Activated CD8-positive, alpha-beta T cell treated with anti-CD3 and anti-CD28 coated beads for 36 hours (primary cell): ENCODE results near the gene CDK11B. TPM values are rescaled to one million over a fixed set of nuclear protein-coding genes. Genes with fewer than 3 reads are reported as not detected.
A peak's percentile ranks its signal among the peaks of the same experiment; 100 is the strongest.

Experiments
- ATAC-seq: fragments of 200-7000 bp; cut with Tn5 transposase; one replicate; pipeline ENCODE4 v1.10.0; 2021; ENCODE audit warnings: mild to moderate bottlenecking, moderate library complexity
- CTCF ChIA-PET: fragments of 350-600 bp; sonication (Branson Sonifier 250); formaldehyde crosslinking; loops from one replicate; lab custom pipeline; 2021; ENCODE audit warnings: antibody characterized with exemption; lab: Charles Lee
- POLR2A ChIA-PET: fragments of 350-600 bp; sonication (Branson Sonifier 250); formaldehyde crosslinking; loops from one replicate; lab custom pipeline; 2021; ENCODE audit warnings: antibody characterized with exemption; lab: Charles Lee
- DNase-seq: peaks from one replicate; pipeline ENCODE4 v3.0.0-alpha.2; 2020
- H3K27ac Mint-ChIP-seq: one replicate; pipeline ENCODE4 v1.8.0; 2021; ENCODE audit warnings: mild to moderate bottlenecking, mixed read lengths
- H3K27me3 Mint-ChIP-seq: one replicate; pipeline ENCODE4 v1.8.0; 2021; ENCODE audit warnings: mixed read lengths
- H3K36me3 Mint-ChIP-seq: one replicate; pipeline ENCODE4 v1.8.0; 2021; ENCODE audit warnings: low read depth, mixed read lengths
- H3K4me1 Mint-ChIP-seq: one replicate; pipeline ENCODE4 v1.8.0; 2021; ENCODE audit warnings: low read depth, mixed read lengths
- H3K4me3 Mint-ChIP-seq: one replicate; pipeline ENCODE4 v1.8.0; 2021; ENCODE audit warnings: mild to moderate bottlenecking, moderate library complexity, mixed read lengths
- H3K9me3 Mint-ChIP-seq: one replicate; pipeline ENCODE4 v1.8.0; 2021; ENCODE audit warnings: mixed read lengths
- CTCF ChIP-seq: fragments of 200-600 bp; IDR thresholded peaks from one replicate; pipeline ENCODE4 v1.8.0; 2022; ENCODE audit warnings: antibody characterized with exemption, mild to moderate bottlenecking
- intact Hi-C: fragments of 100-400 bp; cut with micrococcal nuclease; formaldehyde crosslinking; loops from one replicate; pipeline ENCODE4 v1.10.0; 2022
- total RNA-seq, 2 experiments: library from RNA; stranded (reverse); gene quantifications; one replicate each; pipeline ENCODE4 v1.2.3, GENCODE V29; 2021

CDK11B gene
- total RNA-seq, 2 experiments from 2014 or later, result 29.4 to 32.0 TPM

GRCh38 chr1:1672181-1672965 is 13.6 kb upstream of the CDK11B start:
- intact Hi-C loops, result no loop called here
- POLR2A ChIA-PET, result no interaction called here
- peak; percentile 0 for DNase-seq

DNA sequence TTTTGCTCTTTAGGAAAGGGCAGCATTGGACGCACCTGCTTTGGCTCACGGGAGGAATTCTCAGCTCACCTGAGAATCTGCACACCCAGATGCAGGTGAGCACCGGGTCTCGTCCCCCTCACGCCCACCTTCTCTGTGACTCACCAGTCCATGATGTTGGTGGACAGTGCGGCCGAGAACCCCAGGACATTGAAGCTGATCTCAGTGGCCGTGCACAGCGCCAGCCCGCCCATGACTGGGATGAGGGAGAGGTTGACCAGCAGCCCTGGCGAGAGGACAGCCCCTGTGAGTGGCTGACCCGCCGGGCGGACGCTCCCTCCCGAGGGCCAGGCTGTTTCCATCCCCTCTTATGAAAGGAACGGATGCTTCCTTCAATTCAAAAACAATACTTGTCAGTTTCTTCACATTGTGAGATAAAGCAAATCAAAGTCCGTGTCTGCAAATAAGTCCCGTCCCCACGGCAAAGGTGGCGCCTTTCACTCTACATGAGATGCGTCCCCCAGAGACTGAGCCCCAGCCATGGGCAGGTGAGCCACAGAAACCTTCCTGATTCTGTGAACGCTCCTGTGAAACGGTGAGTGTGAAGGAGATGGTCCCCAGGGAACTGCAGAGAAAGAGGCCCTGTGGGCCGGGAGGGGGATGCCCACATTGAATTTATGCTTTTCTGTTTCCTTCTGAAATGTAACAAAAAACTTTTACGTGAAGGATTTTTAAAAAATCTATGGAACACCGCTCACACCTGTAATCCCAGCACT is 12.7 kb upstream of the CDK11B start:
- Mint-ChIP-seq H3K27ac (no peak overlapping the region), H3K4me1 (peaks cover 4% of the 10 kb centered on the region), H3K4me3 (no peak overlapping the region), H3K36me3 (peaks cover 8% of the 10 kb centered on the region), H3K27me3 (no peaks in the 10 kb centered on the region), H3K9me3 (no peaks in the 10 kb centered on the region)
- peak; percentile 0 for DNase-seq
- TF ChIP-seq CTCF, result no peak
- ATAC-seq, result no peak
- CTCF ChIA-PET, result no interaction called here
- POLR2A ChIA-PET, result no interaction called here
- intact Hi-C loops, result no loop called here

More at GRCh38 chr1:1672181-1672965, 13.6 kb upstream of the CDK11B start:
- CTCF ChIA-PET, result no interaction called here
- no peaks in the 10 kb centered on the region for H3K9me3 Mint-ChIP-seq
- peaks cover 10% of the 10 kb centered on the region for H3K36me3 Mint-ChIP-seq
- no peak overlapping the region for H3K27ac Mint-ChIP-seq
- no peaks in the 10 kb centered on the region for H3K27me3 Mint-ChIP-seq
- no peak for TF ChIP-seq CTCF
- peaks cover 7% of the 10 kb centered on the region for H3K4me1 Mint-ChIP-seq
- H3K4me3 Mint-ChIP-seq, result no peak overlapping the region
- no peak for ATAC-seq

GRCh38 chr1:1670866-1671265 is 12.1 kb upstream of the CDK11B start:
- Mint-ChIP-seq H3K4me1 (peaks cover 4% of the 10 kb centered on the region), H3K27ac (no peak overlapping the region), H3K9me3 (no peaks in the 10 kb centered on the region), H3K4me3 (no peak overlapping the region), H3K36me3 (peaks cover 8% of the 10 kb centered on the region), H3K27me3 (no peaks in the 10 kb centered on the region)
- ChIA-PET POLR2A (no interaction called here), CTCF (no interaction called here)
- ATAC-seq (no peak), DNase-seq (peak; percentile 1)
- intact Hi-C loops, result no loop called here
- no peak for TF ChIP-seq CTCF

DNA sequence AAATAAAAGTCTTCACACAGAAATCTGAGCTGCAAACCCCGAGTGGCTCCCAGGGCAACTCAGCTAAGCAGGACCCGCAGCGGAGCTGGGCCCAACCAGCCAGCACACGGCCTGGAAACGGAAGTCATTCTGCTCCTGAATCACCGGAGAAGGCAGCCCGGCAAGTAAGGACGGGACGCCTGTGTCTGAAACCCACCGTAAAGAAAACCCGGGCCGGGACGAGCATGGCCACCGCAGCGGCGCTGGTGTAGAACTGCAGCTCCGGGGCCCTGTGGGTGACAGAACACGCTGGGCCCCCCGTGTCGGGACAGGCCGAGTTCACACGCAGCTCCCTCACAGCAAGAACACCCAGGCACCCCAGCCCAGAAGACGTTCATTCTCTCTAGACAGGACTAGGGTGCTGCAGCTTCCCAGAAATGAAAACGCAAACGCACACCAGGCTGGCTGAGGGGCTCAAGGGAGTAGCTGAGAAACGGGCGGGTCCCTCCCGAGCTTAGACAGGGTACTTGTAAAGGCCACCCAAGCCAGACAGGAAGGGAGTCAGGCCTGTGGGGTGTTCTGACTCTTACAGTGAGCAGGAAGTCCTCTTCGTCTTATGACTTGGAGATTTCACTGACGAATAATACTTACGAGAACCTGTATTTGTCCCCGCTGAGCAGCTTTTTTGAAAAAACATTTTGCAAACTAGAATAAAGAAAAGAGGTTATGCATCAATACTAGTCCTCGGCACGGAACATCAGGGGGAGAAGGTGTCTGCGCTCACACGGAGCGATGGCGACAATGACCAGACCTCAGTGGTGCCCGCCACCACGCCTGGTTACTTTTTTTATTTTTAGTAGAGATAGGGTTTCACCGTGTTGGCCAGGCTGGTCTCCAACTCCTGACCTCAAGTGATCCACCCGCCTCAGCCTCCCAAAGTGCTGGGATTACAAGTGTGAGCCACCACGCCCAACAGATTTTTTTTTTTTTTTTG is 10.9 kb upstream of the CDK11B start:
- intact Hi-C loops, result no loop called here
- no peak overlapping the region for H3K4me3 Mint-ChIP-seq
- peaks cover 10% of the 10 kb centered on the region for H3K36me3 Mint-ChIP-seq
- H3K27me3 Mint-ChIP-seq, result no peaks in the 10 kb centered on the region
- H3K9me3 Mint-ChIP-seq, result no peaks in the 10 kb centered on the region
- ATAC-seq (no peak), DNase-seq (peak; percentile 0)
- no peak for TF ChIP-seq CTCF
- peaks cover 4% of the 10 kb centered on the region for H3K4me1 Mint-ChIP-seq
- POLR2A ChIA-PET, result no interaction called here
- H3K27ac Mint-ChIP-seq, result no peak overlapping the region
- CTCF ChIA-PET, result interaction anchor here (2.5 kb wide), 1 partner anchor 9 kb away, joined by 22 read pairs; no protein-coding TSS in a partner anchor
